ENCODE results near the gene KLHL17.

The KLHL17 gene

DNA sequence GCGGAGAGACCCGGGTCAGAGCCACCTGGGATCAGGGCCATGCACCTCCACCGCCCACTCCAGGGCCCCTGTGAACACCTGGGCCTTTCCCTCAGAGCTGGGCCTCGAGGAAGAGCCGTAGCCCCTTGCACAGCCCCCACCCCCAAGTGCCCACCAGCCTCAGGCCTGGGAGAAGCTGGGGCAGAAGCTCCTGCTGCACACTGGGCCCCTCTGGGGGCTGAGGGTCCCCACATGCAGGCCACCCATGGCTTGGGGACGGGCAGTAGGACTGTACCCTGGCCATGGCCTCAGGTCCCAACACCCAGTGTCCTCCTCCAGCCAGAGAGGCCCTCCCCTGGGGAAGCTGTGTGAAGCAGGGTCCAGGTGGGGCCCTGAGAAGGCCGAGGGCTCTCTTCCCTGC lies 7.8 kb upstream of the KLHL17 start:
- DNase-seq (ENCODE audit: low read depth): no peak

DNA sequence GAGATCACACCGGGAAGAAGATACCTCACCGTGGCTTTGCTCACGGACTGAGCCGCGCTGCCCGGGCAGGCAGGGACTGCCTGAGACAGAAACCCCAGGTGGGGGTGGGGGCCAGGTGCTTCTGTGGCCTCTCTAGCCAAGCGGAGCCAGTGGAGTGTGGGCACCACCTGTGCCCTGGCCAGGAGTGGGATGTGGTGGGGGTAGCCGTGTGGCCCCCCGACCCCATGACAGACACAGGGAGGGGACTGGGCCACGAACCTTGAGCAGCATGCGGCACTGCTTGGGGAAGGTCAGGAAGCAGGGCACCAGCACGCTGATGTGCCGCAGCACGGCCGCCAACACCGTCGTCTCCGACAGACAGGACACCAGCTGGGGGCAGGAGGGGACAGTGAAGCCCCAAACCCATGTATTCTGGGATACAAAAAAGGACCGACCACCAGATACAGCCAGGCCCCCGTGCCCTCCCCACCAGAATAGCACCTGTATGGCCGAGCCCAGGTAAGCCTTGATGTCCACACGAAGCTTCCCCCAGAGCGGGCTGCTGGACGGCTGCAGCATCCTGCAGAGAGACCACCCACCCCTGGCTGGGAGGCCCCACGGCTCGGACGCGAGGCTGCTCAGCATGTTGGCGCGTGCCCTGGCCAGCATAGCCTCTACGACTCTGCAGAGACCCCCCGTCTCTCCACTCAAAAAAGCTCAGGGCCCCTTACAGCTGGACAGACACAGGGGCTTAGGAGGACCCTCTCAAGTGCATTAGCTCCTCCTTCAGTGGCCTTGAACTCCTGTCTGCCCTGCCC lies 6.7 kb upstream of the KLHL17 start:
- no peak for DNase-seq (ENCODE audit: low read depth)

DNA sequence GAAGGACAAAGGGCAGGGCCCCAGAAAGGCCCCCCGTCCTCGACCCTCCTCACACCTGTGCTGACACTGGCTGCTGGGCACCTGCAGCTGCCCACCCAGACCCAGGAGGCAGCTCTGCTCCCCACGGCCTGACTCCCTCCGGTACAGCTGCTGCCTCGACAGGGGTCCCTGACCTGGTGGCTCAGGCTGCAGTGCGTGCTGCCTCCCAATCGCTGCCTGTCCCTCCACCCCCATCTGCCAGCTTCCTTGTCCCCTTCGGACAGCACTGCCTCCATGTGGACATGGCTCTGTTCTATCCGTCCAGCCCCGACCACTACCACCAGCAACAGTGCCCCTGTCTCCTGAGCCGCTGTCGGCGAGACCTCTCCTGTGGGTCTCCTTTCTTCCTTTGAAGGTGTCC lies 5.5 kb upstream of the KLHL17 start:
- no peak for DNase-seq (ENCODE audit: low read depth)

DNA sequence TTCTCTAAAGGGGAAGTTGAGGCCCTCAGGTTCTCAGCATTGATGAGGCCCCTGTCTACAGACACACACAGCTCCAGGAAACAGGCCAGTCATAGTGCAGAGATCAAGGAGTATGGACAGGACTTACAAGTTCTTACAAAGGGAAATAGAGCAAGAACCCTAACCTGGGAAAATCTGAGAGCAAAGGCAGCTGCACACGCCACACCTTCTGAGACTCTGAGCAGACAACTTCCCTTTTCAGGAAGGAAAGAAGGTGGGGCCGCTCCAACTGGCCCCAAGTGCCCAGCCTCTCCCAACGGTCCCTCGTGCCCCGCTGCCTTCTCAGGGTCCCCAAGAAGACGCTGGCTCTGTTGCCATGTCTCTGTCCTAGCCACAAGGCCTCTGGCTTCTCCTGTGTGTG lies 4.9 kb upstream of the KLHL17 start:
- DNase-seq (ENCODE audit: low read depth): no peak

DNA sequence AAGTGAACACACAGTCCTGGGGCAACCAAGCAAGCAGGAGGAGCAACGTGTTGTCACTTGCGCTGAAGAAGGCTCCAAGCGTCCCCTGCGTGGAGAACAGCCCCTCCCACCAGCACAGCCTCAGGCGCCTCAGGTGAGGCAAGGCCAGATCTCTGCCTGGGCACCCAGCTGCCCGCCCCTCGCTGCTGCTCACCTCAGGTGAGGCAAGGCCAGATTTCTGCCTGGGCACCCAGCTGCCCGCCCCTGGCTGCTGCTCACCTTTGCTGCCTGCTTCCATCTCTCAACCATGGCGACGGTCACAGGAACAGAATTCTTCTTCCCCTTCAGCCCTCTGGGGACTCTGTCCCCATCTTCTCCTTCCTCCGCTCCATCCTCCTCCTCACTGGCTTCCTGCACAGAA lies 3.7 kb upstream of the KLHL17 start:
- DNase-seq (ENCODE audit: low read depth): no peak

DNA sequence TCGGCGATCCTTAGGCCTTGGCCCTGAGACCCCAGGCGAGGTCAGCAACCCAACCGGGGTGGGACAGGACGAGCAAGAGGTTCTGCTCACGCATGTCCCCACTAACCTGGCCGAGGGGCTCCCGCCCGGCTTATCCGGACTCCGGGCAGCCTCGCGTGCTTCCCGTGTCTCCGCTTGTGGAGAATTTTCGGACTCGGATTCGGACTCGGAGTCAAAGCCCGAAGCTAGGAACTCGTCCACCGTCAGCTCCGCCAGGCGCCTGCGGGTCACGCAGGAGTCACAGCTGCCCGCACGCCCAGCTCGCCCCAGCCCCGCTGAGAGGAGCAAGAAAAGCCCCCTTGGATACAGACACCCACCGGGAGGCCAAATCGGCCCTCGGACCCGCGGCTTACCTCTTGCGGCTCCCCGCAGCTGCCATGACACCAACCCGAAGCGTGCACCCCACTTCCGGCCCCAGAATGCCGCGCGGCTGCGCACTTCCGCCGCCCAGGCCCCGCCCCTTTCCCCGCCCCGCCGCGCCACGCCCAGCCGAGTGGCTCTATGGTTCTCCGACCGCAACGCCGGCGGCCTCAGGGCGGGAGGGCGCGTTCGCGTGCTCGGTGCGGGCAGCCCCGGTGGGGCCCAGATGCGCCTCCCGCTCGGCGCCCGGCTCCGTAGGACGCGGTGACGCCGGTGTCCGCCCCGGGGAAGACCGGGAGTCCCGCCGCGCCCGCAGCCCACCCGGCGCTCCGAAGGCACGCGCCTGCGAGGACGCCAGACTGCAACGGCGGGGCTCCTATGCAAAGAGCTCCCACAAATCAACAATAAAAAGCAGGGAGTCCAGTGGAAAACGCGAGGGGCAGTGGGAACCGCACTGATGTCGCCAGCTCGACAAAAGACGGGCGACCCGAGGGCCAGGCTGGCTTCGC lies 1.3 kb upstream of the KLHL17 start, which contains the start of gene NOC2L:
Gene NOC2L (minus strand): TSS at position 434 of the 908 bp plus-strand sequence. CDS start 16 bp downstream, at position 418.
- peak; percentile 86 for DNase-seq (ENCODE audit: low read depth)

DNA sequence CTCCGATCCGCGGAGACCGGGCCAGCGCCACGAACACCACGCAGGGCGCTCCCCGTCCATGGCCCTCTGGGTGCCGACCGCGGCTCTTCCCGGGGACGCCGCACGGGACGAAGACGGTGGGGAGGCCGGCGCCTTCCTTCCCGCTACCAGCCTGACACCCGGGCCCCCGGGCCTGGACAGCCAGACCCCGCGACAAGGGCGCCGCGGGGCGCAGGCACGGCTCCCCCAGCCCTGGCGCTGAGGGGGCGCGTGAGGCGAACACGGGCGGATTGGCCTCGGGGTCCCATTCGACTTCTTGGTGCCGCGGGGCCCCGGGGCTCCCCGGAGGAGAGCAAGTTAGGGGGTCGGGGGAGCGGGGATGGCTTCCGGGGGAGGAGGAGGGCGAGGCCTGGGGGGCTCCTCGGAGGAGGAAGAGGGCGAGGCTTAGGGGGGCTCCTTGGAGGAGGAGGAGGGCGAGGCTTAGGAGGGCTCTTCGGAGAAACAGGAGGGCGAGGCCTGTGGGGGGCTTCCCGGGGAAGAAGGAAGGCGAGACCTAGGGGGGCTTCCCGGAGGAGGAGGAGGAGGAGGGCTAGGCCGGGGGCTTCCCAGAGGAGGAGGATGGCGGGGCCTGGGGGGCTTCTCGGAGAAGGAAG lies 537 bp upstream of the KLHL17 start:
- DNase-seq (ENCODE audit: low read depth): no peak

DNA sequence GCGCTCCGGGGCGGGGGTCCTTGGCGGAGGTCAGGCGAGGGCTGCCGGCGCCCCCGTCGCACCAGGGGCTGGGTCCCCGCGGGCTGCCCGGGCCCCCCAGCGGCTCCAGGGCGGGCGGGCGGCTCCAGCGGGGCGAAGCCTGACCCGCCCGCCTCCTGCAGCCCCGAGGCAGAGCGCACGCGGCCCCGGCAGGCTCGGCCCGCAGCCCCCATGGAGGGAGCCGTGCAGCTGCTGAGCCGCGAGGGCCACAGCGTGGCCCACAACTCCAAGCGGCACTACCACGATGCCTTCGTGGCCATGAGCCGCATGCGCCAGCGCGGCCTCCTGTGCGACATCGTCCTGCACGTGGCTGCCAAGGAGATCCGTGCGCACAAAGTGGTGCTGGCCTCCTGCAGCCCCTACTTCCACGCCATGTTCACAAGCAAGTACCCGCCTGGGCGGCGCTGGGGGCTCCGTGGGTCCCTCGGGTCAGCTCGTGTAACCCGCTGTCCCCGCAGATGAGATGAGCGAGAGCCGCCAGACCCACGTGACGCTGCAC lies 817 bp downstream of the KLHL17 start:
- no peak for DNase-seq (ENCODE audit: low read depth)

DNA sequence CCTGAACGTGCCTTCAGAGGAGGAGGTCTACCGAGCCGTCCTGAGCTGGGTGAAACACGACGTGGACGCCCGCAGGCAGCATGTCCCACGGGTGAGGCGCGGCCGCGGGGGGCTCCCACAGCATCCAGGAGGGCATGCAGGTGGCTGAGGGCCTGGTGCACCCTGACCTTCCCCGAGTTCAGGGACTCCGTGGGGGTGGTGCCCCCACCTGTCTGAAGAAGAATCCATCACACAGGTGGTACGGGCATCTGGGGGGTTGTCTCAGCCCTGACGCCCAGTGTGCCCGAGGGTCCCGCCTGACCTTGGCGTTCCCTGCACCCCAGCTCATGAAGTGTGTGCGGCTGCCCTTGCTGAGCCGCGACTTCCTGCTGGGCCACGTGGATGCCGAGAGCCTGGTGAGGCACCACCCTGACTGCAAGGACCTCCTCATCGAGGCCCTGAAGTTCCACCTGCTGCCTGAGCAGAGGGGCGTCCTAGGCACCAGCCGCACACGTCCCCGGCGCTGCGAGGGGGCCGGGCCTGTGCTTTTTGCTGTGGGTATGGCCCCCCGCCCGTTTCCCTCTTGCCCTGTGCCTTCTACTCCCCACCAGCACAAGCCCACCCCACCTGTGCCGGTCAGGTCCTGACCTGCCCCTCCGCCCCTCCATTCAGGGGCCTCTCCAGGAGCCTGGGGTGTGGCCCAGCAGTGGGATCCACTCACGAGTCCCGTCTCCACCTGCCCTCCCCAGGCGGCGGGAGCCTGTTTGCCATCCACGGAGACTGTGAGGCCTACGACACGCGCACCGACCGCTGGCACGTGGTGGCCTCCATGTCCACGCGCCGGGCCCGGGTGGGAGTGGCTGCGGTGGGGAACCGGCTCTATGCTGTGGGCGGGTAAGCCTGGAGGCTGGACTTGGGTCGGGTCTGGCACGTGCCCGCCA lies 2.3 kb downstream of the KLHL17 start:
- no peak for DNase-seq (ENCODE audit: low read depth)

DNA sequence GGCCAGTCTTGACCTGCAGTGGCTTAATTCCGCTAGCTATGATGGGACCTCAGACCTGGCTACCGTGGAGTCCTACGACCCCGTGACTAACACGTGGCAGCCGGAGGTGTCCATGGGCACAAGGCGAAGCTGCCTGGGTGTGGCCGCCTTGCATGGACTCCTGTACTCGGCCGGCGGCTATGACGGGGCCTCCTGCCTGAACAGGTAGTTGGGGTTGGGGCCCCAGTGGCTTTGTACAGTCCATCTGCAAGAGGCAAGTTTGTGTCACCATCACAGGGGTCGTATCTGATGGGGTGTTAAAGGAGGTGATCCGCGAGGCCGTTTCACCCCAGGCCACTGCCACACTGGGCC lies 2.9 kb downstream of the KLHL17 start:
- DNase-seq (ENCODE audit: low read depth): no peak

DNA sequence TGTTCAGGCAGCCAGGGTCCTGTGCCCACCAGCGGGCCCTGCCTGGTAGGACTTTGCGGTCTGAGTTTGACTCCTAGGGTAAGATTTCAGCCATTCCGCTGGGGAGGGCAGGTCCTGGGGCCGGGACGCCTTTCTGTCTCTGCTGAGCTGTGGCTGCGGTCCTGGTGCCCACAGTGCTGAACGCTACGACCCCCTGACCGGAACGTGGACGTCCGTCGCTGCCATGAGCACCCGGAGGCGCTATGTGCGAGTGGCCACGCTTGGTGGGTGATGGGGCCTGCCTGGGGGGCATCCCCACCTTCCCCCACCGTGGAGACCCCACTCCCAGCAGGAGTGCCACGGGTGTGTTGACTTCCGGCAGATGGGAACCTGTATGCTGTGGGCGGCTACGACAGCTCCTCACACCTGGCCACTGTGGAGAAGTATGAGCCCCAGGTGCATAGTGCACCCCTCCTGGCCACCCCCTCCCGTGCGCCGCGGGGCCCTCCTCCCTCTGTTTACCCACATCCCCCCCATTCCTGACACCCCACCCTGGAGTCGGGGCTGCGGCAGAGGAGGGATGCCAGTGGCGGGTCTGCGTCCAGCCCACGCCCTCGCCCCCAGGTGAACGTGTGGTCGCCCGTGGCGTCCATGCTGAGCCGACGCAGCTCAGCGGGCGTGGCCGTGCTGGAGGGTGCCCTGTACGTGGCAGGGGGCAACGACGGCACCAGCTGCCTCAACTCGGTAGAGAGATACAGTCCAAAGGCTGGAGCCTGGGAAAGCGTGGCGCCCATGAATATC lies 3.6 kb downstream of the KLHL17 start:
- no peak for DNase-seq (ENCODE audit: low read depth)

DNA sequence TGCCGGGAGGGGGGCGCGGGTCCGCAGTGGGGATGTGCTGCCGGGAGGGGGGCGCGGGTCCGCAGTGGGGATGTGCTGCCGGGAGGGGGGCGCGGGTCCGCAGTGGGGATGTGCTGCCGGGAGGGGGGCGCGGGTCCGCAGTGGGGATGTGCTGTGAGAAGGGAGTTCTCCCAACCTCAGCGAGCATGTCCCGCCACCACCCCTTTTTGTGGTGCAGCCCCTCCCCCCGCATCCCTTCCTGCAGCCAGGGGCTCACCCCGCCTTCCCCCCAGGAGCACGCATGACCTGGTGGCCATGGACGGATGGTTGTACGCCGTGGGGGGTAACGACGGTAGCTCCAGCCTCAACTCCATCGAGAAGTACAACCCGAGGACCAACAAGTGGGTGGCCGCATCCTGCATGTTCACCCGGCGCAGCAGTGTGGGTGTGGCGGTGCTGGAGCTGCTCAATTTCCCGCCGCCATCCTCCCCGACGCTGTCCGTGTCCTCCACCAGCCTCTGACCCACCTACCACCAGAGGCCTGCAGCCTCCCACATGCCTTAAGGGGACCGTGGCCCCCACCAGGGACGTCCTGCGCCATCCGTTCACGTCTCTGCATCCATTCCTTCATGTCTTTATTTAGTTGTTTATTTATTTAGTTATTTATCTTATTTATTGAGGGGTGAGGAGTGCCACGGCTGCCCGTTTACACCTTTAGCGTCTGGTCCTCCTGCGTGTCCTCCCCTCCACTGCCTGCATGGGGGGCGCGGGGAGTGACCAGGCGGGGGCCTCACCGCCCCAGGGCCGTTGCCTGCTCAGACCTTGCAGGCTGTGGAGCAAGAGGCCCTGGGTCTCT lies 4.5 kb downstream of the KLHL17 start:
- DNase-seq (ENCODE audit: low read depth): no peak

DNA sequence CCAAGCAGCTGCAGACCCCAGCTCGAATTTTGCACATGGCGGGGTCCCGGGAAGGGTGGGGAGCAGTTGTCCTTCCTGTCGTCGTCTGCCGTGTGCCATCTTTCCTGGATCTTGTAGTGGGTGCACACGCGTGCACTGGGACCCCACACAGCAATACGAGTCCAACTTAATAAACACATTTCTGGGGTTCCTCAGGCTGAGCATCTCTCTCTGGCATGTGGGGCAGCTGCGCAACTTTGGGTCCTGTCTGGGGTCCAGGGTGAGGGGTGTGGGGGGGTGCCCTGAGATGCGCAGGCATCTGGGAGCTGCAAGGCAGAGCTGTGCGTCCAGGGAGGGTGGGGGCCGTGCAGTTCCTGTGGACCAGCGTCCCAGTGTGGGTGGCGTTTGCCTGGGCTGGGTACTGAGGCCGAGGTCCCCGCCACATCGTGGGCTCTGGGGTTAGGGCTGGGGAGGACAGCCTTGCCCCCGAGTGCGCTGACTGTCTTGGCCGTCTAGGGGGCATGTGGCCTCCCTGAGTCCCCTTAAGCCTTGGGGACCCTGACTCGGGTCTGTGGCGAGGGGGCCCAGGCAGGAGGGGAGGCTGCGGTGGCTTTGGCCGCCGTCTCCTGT lies 5.2 kb downstream of the KLHL17 start:
- no peak for DNase-seq (ENCODE audit: low read depth)

DNA sequence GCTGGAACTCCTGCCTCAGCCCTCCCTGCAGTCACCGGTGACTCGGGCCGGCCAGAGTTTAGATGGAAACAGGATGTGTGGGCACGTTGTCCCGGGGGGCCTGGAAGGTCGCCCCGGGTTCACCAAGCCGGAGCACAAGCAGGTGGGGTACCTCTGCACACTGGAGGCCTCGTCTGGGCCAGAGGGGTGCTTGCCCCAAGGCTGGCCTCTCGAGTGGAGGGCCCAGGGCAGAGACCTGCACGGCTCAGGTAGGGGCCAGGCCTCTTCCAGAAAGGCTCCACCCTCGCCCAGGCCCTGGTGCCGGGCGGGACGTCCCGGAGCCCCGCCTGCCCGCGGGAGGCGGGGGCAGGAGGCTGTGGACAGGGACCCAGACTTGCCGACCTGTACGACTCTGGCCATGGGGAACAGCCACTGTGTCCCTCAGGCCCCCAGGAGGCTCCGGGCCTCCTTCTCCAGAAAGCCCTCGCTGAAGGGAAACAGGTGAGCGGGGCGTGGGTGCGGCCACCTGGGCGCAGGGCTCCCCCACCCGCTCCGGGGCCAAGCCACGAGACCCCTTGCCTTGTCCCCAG lies 5.8 kb downstream of the KLHL17 start, which contains the start of gene PLEKHN1:
Gene PLEKHN1 (plus strand): TSS at position 348 of the 569 bp plus-strand sequence. CDS start 50 bp downstream, at position 398.
- no peak for DNase-seq (ENCODE audit: low read depth)

DNA sequence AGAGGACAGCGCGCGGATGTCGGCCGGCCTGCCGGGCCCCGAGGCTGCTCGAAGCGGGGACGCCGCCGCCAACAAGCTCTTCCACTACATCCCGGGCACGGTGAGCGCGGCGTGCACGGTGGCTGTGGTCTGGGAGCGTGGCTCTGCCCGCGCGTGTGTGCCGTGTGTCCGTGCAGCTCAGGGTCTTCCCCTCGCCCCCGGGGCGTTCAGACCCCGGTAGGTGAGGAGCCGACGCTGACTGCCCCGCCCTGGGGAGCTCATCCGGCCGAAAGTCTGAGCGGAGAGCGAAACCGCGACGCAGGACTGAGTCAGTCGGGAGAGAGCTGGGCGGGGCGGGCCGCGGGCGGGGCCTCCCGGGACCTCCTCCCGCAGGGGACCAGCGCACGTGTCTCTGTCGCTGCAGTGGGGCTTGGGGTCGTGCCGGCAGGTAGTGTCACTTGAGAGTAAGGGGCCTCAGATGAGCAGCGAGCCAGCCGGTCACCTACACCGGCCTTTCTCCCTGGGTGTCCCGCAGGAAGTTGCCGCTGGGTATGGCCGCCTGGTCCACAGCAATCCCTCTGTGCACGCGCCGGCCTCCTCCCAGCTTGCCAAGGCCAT lies 6.4 kb downstream of the KLHL17 start:
- DNase-seq (ENCODE audit: low read depth): peak; percentile 63

DNA sequence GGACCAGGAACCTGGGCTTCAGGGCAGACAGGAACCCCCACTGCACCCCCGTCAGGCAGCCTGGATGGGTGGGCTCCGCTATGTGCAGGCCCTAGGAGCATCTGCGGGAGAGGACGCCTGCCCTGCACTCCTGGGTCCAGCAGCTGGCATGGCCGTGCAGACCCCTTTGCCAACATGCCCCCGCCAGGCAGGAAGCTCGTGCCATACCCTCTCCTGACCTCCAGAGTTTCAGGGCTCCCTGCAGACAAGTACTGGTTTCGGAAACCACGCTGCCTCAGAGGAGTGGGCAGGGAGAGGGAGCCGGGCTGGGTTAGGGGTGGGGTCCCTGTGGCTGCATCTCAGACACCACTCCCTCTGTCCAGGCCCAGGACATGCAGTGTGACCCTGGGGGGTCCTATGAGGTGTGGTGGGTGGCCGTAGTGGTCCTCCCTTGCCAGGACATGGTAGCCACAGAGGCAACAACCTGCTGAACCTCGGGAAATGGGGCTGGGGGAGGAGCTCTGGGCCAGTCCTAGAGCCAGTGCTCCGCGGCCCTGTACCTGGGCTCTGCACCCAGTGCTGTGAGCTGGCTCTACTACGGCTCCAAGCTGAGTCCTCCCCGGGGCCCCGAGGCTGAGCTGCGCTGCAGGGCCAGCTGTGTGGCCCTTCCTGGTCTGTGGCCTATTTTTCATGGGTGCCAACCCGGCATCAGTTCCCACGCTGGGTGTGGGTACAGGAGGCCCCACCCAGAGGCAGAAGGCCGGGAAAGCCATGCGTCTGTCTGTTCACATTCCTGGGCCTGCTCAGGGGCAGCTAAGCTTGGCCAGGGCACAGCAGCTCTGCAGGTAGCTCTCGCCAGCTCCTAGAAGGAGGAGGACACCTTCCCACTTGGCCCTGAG lies 7.3 kb downstream of the KLHL17 start:
- DNase-seq (ENCODE audit: low read depth): no peak

DNA sequence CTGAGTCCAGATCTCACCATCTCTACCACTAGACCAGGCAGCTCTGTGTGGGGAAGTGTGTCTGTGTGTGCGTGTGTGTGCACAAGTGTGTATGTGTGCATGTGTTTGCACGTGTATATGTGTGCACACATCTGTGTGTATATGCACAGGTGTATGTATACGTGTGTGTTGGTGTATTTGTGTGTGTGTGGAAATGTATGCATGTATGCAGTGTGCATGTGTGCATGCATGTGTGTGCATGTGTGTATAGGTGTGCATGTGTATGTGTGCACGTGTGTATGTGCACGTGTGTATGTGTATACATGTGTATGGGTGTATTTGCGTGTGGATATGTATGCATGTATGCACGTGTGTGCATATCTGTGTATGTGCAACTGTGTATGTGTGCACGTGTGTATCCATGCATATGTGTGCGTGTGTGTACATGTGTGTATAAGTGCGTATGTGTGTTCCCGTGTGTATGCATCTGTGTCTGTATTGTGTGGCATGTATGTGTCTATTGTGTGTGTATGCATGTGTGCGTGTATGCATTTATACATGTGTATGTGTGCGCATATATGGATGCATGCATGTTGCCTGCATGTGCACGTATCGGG lies 9.0 kb downstream of the KLHL17 start:
- DNase-seq (ENCODE audit: low read depth): no peak

All from T-helper 22 cell (primary cell).